Measurements from ENCODE around the gene CASQ1.

Gene CASQ1

DNA sequence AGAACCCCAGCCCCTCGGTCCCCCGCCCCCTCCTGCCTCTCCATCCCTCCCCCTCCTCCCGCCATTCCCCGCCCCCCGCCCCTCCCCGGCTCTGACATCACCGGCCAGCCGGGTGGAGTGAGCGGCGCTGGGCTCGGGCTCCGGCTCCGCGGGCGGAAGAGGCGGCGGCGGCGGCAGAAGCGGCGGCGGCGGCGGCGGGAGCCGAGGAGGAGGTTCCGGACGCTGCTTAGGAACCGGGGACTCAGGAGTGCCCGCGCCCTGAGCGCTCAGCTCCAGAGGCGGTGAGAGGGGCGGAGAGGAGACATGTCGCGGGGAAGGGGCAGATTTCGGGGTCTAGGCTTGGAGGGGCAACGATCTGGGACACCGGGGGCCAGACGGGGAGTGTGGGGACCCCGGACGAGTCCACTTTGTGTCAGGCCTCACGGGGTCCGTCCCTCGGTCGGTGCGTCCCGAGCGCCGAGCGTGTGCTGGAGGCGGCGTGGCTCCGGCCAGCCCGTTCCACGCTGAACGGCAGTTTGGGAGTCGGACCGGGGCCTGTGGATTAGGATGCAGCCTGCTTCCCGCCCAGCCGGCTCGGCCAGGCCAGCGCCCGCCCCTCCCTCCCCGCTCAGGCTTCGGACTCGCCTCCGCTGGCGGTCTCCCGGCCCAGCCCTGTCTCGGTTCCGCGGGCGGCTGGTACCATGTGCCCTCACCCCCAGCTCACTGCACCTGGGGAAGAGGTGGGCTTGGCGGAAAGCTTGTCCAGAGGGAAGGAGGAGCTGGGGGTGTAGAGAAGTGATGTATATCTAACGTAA lies 15.1 kb downstream of the CASQ1 start, which contains the start of gene PEA15:
Gene PEA15, plus strand, starts transcription at position 143 of the 794 bp plus-strand sequence. CDS start 6,161 bp downstream, outside the sequence.
- DNase-seq (ENCODE audit: low read depth in 2 of 2) = peak; percentile 44 to 53

DNA sequence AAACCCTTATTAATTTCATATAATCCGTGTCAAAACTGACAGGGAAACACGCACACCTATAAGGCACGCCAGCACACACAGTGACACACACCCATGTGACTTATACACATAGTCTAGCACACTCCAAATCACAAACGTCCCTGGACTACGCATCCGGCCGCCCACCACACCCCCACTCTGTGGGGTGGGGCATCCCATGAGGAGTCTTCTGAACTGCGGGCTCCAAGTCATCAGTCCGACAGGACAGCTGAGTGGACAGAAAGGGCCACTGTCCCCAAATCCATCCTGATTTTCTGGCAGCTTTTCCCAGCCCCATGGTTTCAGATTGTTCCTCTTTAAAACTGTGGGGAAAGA lies 15.6 kb downstream of the CASQ1 start:
- no peak for DNase-seq (ENCODE audit: low read depth in 2 of 2)

- DNase-seq (ENCODE audit: low read depth in 2 of 2) = peak; percentile 75 to 78
These were observed 16.2 kb downstream of the CASQ1 start for GRCh38 chr1:160206421-160207117.

GRCh38 chr1:160207118-160207650 lies 16.8 kb downstream of the CASQ1 start:
- DNase-seq (ENCODE audit: low read depth in 2 of 2) = no peak

GRCh38 chr1:160207771-160208556 lies 17.6 kb downstream of the CASQ1 start:
- no peak for DNase-seq (ENCODE audit: low read depth in 2 of 2)

- DNase-seq (ENCODE audit: low read depth in 2 of 2) = no peak
These were observed 18.4 kb downstream of the CASQ1 start for GRCh38 chr1:160208557-160209320.

- no peak for DNase-seq (ENCODE audit: low read depth in 2 of 2)
These were observed 19.1 kb downstream of the CASQ1 start for GRCh38 chr1:160209321-160210046.

- no peak for DNase-seq (ENCODE audit: low read depth in 2 of 2)
These were observed 20.2 kb downstream of the CASQ1 start for GRCh38 chr1:160210561-160210960.

DNA sequence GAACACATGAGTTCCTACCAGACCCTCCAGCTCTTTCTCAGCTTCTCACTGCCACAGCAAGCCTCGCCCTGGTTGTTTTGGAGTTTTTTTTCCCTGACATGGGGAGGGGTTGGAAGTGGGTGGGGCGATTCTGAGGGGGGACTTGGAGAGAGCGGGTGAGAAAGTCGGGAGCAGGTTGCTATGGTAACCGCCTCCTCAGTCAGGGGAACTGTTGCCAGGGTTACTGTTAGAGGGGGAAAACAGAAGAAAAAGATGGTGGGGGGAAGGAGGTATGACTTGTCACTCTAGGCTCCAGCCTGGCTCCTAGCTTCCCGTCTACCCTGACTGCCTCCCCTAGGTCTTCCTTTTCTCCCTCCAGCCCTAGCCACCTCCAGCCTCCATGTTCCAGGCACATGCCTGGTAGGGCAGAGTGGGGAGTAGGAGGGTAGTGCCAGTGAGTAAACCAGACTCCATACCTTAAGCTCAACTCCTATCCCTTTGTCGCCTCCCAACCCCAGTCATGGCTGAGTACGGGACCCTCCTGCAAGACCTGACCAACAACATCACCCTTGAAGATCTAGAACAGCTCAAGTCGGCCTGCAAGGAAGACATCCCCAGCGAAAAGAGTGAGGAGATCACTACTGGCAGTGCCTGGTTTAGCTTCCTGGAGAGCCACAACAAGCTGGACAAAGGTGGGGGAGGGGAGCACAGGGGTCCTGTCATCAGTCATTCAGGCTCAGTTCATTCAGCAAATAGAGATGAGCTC lies 20.8 kb downstream of the CASQ1 start:
- no peak for DNase-seq (ENCODE audit: low read depth in 2 of 2)

DNA sequence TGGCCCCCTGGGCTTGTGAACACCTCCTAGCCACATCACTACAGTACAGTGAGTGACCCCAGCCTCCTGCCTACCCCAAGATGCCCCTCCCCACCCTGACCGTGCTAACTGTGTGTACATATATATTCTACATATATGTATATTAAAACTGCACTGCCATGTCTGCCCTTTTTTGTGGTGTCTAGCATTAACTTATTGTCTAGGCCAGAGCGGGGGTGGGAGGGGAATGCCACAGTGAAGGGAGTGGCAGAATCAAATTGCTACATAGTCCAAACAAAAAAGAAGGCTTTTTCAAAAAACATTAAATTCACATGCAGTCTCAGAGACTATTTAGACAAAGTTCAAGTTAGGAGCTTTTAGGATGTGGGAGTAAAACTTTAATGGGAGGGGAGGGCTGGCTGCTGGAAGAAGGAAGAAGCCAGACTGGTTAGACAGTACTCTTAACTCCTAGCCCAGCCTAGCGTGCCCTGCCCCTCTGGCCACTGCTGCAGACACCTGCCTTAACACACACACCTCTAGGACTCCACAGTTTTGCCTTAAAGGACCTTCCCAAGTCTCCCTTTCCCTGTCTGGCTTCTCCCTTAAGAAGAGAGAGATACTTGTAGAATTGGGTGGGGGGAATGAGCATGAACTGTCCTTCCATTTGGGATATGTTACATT lies 24.2 kb downstream of the CASQ1 start:
- no peak for DNase-seq (ENCODE audit: low read depth in 2 of 2)

DNA sequence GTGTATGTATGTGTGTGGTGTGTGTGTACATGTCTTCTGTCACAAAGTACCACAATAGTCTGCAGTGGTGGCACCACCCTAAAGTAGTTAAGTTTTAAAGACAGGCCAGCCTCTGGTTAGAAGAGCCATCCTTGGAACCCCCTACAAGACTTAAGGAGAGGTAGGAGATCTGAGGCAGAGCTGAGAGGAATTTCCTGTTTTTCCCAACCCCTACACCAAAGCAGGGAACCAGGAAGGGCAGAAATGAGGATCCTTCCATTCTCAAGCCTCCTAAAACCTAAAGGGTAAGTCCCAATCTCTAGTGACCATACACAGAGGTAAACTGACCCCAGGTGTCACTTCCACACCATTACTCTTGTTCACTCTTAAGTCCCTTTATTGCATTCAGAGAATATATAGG lies 25.9 kb downstream of the CASQ1 start:
- no peak for DNase-seq (ENCODE audit: low read depth in 2 of 2)

DNA sequence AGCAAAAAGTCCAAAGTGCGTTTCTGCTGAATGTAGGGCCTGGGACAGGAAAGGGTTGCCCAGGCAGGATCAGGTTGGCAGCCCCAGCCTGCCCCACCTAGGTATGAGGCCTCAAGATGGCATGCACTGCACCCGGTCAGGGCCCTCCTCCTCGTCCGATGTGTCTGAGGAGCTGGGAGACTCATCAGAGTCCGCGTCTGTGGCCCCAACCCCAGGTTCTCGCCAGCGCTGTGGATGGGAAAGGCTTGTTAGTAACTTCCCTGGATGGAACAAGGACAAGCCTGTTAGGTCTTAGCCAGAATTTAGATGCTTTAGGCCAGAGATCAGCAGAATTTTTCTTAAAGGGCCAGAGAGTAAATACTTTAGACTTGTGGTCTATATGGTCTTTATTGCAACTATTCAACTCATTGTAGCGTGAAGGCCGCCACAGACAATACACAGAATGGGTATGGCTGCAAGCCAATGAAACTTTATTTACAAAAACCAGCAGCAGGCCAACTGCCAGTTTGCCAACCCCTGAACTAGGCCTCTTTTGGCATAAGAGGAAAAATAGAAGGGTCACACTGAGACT lies 27.2 kb downstream of the CASQ1 start:
- DNase-seq (ENCODE audit: low read depth in 2 of 2) = no peak

- peak in 1 of 2 experiments; percentile 29 for DNase-seq (ENCODE audit: low read depth in 2 of 2)
These were observed 28.9 kb downstream of the CASQ1 start for GRCh38 chr1:160219062-160219929.

DNA sequence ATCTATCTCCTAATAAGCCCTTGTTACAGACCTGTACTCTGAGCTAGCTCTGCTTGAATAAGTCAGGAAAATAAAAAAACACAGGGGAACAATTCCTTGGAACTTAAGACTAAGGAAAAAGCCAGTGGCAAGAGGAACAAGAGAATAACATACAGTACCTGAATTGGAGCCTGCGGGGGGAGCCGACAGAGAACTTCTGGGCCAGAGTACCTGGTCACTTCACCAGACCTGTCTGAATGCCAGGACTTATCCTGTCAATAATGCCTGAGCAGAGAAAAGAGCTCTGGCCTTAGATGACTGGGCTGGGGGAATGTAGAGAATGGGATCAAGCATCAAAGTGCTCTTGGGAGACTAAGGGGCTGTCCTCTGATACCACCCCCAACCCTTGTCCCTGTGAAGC lies 29.9 kb downstream of the CASQ1 start:
- DNase-seq (ENCODE audit: low read depth in 2 of 2) = no peak

DNA sequence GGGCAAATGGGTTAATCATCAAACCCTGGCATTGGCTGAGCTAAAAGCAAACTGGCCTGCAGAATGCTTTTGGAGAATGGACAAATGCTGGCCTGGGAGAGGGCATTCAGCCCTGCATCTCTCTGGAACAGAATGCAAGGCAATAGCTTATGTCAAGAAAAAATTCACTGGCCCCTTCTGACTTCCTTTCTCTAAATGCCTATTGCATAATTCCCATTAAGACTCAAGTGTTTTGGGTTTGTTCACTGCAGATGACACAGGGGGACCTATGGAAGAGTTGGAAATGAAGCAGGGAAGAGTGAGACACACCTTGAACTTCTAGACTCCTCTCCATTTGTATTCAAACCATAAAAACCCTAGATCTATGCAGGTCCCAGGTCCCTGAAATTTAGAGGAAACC lies 30.7 kb downstream of the CASQ1 start:
- no peak for DNase-seq (ENCODE audit: low read depth in 2 of 2)

DNA sequence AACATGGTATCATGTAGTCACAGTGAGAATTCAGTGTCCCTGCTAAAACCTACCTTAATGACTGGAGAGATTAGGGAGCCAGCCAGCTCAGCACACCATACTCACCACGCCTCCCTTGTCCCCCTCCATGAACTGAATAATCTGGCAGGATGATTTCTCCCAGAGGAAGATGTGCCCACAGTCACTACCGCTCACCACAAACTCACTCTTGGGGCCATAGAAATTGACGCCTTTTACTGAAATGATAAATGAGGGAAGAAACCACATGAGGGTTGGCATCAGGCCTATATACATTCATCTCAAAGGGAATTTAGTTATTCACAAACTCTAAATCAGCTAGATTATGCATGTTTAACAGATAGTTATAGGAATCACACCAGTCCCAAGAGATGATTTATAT lies 32.2 kb downstream of the CASQ1 start:
- DNase-seq (ENCODE audit: low read depth in 2 of 2) = peak; percentile 24 to 36

DNA sequence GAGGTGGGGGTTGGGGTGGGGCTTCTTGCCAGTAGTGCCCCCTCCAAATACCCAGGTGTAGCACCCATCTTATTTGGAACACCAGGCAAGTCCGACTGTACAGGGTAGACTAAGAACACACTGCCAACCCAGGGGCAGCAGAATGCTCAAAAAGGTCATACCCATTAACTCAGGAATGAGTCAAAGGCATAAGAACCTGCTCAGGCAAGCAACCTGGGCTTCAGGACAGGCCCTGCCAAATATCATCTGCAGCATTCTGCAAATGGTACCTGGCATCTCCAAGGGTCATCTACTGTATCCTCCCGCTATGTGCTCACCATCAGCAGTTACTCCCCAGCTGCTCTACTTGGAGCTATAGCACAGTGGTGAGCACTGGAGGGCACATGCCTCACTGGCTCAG lies 34.2 kb downstream of the CASQ1 start:
- DNase-seq (ENCODE audit: low read depth in 2 of 2) = no peak

- no peak for DNase-seq (ENCODE audit: low read depth in 2 of 2)
These were observed 35.0 kb downstream of the CASQ1 start for GRCh38 chr1:160225345-160225744.

Measured in fibroblast of skin of left quadriceps (primary cell).